Measurements from ENCODE around the gene SHC2.

The SHC2 gene

GRCh38 chr19:484494-484893 lies 23.7 kb upstream of the SHC2 start:
- TF ChIP-seq GATA2 (IDR thresholded peaks at IDR 0.05; ENCODE audit: low read depth, low read length): no peak
- TF ChIP-seq GATA3 (IDR thresholded peaks at IDR 0.05; ENCODE audit: low read depth, low read length): no peak

GRCh38 chr19:483332-484072 lies 22.7 kb upstream of the SHC2 start:
- TF ChIP-seq GATA2 (IDR thresholded peaks at IDR 0.05; ENCODE audit: low read depth, low read length) (no peak), GATA3 (IDR thresholded peaks at IDR 0.05; ENCODE audit: low read depth, low read length) (no peak)

- TF ChIP-seq GATA2 (IDR thresholded peaks at IDR 0.05; ENCODE audit: low read depth, low read length): no peak
- TF ChIP-seq GATA3 (IDR thresholded peaks at IDR 0.05; ENCODE audit: low read depth, low read length): no peak
Measured at GRCh38 chr19:482186-483041, 21.6 kb upstream of the SHC2 start.

GRCh38 chr19:480016-480855 lies 19.4 kb upstream of the SHC2 start:
- TF ChIP-seq GATA2 (IDR thresholded peaks at IDR 0.05; ENCODE audit: low read depth, low read length): no peak
- TF ChIP-seq GATA3 (IDR thresholded peaks at IDR 0.05; ENCODE audit: low read depth, low read length): no peak

GRCh38 chr19:478976-479375 lies 18.1 kb upstream of the SHC2 start:
- no peak for TF ChIP-seq GATA2 (IDR thresholded peaks at IDR 0.05; ENCODE audit: low read depth, low read length)
- TF ChIP-seq GATA3 (IDR thresholded peaks at IDR 0.05; ENCODE audit: low read depth, low read length): no peak

GRCh38 chr19:478236-478903 lies 17.5 kb upstream of the SHC2 start:
- no peak for TF ChIP-seq GATA3 (IDR thresholded peaks at IDR 0.05; ENCODE audit: low read depth, low read length)
- TF ChIP-seq GATA2 (IDR thresholded peaks at IDR 0.05; ENCODE audit: low read depth, low read length): no peak

- TF ChIP-seq GATA3 (IDR thresholded peaks at IDR 0.05; ENCODE audit: low read depth, low read length) (no peak), GATA2 (IDR thresholded peaks at IDR 0.05; ENCODE audit: low read depth, low read length) (no peak)
Measured at GRCh38 chr19:475360-475759, 14.5 kb upstream of the SHC2 start.

- TF ChIP-seq GATA2 (IDR thresholded peaks at IDR 0.05; ENCODE audit: low read depth, low read length) (no peak), GATA3 (IDR thresholded peaks at IDR 0.05; ENCODE audit: low read depth, low read length) (no peak)
Measured at GRCh38 chr19:474126-475078, 13.6 kb upstream of the SHC2 start.

- TF ChIP-seq GATA3 (IDR thresholded peaks at IDR 0.05; ENCODE audit: low read depth, low read length): no peak
- no peak for TF ChIP-seq GATA2 (IDR thresholded peaks at IDR 0.05; ENCODE audit: low read depth, low read length)
Measured at GRCh38 chr19:472005-472858, 11.4 kb upstream of the SHC2 start.

GRCh38 chr19:470701-471100 lies 9.9 kb upstream of the SHC2 start:
- TF ChIP-seq GATA2 (IDR thresholded peaks at IDR 0.05; ENCODE audit: low read depth, low read length) (no peak), GATA3 (IDR thresholded peaks at IDR 0.05; ENCODE audit: low read depth, low read length) (no peak)

GRCh38 chr19:469833-470232 lies 9.0 kb upstream of the SHC2 start:
- TF ChIP-seq GATA3 (IDR thresholded peaks at IDR 0.05; ENCODE audit: low read depth, low read length) (no peak), GATA2 (IDR thresholded peaks at IDR 0.05; ENCODE audit: low read depth, low read length) (no peak)
